GM12865 (cell line): Measurements from ENCODE around the gene PRRC1.
"Not testable (repeated sequence)": the region's sequence is repeated elsewhere in the genome, so short reads cannot be mapped to it uniquely, and the experiment has no call there.

ENCODE experiments used
- DNase-seq: peaks from one replicate; pipeline ENCODE4 v3.0.0; 2010; ENCODE audit warnings: low read depth
- H3K4me3 ChIP-seq: 2 replicates; pipeline ENCODE4 v1.5.1; 2011; ENCODE audit warnings: mild to moderate bottlenecking, low read depth, low read length, control low read depth
- TF ChIP-seq, protein P1 (sequence below): IDR thresholded peaks from 2 replicates; pipeline ENCODE4 v1.5.1; 2011; ENCODE audit warnings: low read length, control low read depth, low read depth, inconsistent platforms; ENCODE audit not compliant: insufficient read depth; ENCODE audit errors: missing control alignments

PRRC1 gene

DNA sequence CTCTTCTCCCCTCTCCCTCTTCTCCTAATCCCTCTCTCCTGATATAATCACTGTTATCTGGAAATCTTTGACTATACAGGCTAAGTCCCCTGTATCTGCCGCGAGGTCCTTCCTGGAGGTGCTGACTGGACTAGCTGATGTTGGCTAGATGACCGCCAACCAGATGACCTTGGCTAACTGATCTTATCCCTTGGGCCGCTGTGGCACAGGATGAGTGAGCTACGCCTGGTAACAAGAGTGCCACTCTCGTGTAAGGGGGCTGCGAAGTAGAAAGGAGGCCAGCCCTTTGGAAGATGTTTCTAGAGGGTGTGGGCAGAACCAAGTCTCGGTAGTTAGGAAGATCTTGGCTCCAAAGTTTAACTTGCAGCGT, 345 bp upstream of the PRRC1 start:
- H3K4me3 ChIP-seq = peak overlapping the region; percentile 52

DNA sequence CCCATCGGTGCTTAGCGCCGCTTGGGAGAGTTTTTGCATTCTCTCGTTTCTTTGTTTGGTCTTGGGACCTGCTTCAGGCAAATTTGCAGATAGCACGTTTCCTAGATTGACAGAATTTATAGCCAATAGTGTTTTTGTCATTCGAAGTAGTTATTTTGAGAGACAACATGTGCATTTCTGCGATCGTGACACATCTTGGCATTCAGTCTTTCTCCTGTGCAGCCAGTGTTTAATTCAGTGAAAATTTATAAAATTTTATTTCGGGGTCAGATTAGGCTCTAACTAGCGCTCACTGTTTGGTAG, 830 bp downstream of the PRRC1 start:
- TF ChIP-seq, protein P1, sequence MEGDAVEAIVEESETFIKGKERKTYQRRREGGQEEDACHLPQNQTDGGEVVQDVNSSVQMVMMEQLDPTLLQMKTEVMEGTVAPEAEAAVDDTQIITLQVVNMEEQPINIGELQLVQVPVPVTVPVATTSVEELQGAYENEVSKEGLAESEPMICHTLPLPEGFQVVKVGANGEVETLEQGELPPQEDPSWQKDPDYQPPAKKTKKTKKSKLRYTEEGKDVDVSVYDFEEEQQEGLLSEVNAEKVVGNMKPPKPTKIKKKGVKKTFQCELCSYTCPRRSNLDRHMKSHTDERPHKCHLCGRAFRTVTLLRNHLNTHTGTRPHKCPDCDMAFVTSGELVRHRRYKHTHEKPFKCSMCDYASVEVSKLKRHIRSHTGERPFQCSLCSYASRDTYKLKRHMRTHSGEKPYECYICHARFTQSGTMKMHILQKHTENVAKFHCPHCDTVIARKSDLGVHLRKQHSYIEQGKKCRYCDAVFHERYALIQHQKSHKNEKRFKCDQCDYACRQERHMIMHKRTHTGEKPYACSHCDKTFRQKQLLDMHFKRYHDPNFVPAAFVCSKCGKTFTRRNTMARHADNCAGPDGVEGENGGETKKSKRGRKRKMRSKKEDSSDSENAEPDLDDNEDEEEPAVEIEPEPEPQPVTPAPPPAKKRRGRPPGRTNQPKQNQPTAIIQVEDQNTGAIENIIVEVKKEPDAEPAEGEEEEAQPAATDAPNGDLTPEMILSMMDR = no peak
- peak; percentile 70 for DNase-seq
- H3K4me3 ChIP-seq = peak overlapping the region; percentile 97

More for the DNA sequence above, 345 bp upstream of the PRRC1 start:
- no peak for DNase-seq
- TF ChIP-seq, protein P1 = no peak

DNA sequence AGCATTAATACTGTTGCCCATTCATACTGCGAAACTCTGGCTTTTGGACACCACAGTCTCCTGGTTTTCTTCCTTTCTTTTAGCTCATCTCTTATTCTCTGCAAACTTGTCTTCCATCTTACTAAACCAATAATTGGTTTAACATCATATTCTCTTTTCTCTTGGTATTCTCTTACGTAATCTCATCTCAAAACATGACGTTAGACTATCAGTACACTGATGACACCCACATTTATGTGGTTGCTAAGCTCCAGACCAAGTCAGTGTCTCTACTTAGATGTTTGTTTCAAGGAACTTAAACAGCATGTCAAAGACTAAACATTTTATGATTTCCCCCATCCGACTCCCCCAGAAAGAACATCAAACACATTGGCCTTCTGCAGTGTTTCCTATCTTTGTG, 2.1 kb downstream of the PRRC1 start:
- DNase-seq = no peak
- no peak overlapping the region for H3K4me3 ChIP-seq
- TF ChIP-seq, protein P1 = no peak

DNA sequence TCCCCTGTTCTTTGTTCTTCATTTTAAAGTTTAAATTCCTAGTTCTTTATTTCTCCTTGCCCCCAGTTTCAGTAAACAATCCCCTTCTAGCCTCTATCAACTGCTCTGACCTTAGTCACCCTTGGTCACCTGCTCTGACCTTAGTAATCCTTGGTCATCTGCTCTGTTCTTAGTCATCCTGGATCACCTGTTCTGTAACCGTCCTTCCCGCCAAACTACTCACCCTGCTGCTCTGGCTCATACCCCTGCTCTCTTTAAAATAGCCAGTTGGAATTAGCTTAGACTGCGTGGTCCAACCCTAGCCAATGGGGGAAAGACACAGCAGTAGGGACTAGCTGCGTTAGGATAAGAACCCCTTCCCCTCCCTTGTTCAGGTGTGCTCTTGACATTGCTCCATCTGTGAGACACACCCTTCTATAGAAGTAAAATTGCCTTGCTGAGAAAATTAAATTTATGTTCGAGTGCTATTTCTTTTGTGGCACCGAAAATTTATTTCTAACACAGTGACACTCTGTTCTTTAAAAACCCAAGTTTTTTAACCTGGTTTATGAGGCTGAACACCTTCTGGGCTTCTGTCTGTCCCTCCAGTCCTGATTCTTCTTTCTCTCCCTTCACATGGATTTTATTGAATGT, 3.8 kb downstream of the PRRC1 start:
- no peak for DNase-seq
- no peak overlapping the region for H3K4me3 ChIP-seq
- TF ChIP-seq, protein P1 = no peak

DNA sequence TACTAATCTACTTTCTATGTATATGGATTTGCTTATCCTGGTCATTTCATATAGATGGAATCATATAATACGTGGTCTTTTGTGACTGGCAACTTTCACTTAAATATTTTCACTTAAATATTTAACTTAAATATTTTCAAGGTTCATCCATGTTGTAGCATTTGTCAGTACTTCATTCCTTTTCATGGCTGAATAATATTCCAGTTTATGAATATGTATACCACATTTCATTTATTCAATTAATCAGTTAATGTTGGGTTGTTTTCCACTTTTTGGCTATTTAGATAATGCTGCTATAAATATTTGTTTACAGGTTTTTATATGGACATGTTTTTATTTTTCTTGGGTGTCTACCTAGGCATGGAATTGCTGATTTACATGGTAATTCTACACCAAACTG, 7.7 kb downstream of the PRRC1 start:
- DNase-seq = no peak
- TF ChIP-seq, protein P1 = no peak
- no peak overlapping the region for H3K4me3 ChIP-seq

DNA sequence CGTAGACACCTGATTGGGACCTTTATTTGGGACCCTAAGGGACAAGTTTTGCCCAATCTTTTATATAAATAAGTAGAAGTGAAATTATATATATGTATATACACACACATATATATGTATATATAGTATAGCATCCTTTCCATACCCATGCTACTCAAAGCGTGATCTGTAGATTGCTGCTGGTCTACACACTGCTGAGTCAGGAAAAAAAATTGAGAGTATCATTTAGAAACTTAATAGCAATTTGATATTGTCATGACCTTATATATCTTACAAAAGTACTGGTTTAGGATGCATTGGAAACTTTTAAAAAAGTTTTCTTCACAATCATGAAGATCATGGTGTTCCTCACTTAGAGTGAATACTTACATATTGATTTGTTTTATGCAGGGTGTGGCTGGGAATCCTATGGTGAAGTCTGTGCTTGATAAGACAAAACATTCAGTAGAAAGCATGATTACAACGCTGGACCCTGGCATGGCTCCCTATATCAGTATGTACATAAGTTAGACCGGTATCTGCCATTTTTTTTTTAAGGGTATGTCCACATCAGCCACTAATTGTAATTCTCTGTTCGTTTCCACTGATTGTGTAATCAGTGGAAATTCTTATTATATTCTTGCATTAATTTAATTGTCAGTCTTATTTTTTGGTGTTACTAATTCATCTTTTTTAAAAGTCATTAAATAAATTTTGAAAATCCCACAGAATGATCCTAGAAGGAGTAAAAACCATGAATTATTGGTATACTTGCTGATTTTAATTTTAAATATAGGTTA, 12.7 kb downstream of the PRRC1 start:
- no peak for DNase-seq
- TF ChIP-seq, protein P1 = no peak
- H3K4me3 ChIP-seq = no peak overlapping the region

DNA sequence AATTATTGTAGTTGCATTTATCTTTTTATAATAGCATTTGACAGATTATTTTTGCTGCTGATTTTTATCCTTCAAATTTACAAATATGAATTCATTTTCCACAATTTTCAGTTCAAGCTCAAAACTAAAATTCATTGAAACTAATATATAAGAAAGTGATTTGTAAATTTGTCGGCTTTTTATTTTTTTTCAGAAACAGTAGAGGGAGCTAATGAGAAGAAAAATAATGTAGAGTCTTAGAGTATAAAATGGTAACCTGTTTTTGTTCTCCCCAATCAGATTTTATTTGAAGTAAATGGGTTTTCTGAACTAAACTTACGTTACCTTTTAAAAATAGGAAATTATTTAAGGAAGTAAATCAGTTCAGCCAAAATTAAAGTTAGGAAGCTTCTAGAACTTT, 19.2 kb downstream of the PRRC1 start:
- DNase-seq = no peak
- TF ChIP-seq, protein P1 = peak; percentile 9
- H3K4me3 ChIP-seq = no peak overlapping the region

DNA sequence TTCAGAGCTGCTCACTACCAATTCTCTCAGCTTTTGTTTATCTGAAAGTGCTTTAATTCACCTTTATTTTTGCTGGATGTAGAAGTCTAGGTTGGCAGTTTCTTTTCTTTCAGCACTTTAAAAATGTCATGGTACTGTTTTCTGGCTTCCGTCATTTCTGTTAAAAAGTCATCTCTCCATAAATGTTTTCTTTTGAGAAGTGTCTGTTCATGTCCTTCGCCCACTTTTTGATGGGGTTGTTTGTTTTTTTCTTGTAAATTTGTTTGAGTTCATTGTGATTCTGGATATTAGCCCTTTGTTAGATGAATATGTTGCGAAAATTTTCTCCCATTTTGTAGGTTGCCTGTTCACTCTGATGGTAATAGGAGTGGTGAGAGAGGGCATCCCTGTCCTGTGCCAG, 23.1 kb downstream of the PRRC1 start:
- H3K4me3 ChIP-seq, DNase-seq: not testable (repeated sequence)

DNA sequence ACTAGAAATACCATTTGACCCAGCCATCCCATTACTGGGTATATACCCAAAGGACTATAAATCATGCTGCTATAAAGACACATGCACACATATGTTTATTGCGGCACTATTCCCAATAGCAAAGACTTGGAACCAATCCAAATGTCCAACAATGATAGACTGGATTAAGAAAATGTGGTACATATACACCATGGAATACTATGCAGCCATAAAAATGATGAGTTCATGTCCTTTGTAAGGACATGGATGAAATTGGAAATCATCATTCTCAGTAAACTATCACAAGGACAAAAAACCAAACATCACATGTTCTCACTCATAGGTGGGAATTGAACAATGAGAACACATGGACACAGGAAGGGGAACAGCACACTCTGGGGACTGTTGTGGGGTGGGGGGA, 27.8 kb downstream of the PRRC1 start:
- DNase-seq, H3K4me3 ChIP-seq: not testable (repeated sequence)
